ENCODE data around the gene BRI3BP. TPM values are rescaled to one million over a fixed set of nuclear protein-coding genes. Genes with fewer than 3 reads are reported as not detected.
"Not testable (repeated sequence)": the region's sequence is repeated elsewhere in the genome, so short reads cannot be mapped to it uniquely, and the experiment has no call there.

Gene BRI3BP
- total RNA-seq, 1 experiment from 2014 or later: 18.0 TPM

GRCh38 chr12:124972211-124972610 lies 21.2 kb upstream of the BRI3BP start:
- DNase-seq (ENCODE audit: low read depth): no peak

DNA sequence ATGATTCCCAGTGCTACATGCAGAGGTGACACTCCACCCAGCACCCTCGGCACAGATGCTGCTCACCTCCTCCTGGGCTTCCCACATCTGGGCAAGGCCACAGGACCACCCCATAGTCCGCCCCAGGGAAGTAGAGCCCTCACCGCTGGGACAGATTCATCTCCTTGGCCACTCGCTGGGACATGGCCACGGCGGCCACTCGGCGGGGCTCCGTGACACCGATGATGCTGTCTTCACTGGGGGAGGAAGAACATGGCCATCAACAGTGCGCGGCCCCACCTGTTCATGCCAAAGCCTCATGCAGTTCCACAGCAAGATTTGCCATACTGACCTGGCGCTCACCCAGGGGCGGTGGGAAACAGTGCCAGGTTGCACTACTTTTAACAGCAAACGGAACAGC lies 18.2 kb upstream of the BRI3BP start:
- no peak for DNase-seq (ENCODE audit: low read depth)

DNA sequence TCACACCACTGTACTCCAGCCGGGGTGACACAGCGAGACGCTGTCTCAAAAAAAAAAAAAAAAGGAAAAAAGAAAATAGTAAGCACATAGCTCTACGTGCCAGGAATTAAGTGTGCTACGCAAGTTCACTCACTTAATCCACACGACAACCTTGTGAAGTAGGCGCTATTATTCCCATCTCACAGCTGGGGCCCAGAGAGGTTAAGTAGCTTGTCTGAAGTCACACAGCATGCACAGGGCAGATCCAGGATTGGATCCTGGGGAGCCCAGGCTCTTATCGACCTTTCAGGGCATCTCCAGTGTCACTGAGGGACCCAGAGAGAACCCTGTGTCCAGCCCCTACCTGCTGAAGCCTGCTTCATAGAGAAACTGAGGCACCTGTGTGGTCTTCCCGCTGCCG lies 16.4 kb upstream of the BRI3BP start:
- no peak for DNase-seq (ENCODE audit: low read depth)

DNA sequence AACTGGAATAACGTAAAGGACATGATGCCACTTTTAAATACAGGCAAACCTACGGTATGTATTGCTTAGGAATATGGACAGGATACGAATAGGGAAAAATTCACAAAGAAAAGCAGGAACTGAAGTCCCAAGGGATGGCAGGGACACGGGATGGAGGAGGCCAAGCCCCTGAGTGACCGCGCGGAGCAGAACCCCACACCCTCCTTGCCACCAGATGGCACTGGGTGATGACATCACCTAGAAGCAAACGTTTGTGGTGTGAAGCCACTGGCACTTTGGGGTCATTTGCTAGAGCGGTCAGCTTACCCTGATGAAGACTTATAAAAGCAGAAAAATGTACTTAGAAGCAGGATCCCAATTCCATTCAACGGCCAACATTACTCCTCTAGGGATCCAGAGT lies 13.9 kb upstream of the BRI3BP start:
- no peak for DNase-seq (ENCODE audit: low read depth)

DNA sequence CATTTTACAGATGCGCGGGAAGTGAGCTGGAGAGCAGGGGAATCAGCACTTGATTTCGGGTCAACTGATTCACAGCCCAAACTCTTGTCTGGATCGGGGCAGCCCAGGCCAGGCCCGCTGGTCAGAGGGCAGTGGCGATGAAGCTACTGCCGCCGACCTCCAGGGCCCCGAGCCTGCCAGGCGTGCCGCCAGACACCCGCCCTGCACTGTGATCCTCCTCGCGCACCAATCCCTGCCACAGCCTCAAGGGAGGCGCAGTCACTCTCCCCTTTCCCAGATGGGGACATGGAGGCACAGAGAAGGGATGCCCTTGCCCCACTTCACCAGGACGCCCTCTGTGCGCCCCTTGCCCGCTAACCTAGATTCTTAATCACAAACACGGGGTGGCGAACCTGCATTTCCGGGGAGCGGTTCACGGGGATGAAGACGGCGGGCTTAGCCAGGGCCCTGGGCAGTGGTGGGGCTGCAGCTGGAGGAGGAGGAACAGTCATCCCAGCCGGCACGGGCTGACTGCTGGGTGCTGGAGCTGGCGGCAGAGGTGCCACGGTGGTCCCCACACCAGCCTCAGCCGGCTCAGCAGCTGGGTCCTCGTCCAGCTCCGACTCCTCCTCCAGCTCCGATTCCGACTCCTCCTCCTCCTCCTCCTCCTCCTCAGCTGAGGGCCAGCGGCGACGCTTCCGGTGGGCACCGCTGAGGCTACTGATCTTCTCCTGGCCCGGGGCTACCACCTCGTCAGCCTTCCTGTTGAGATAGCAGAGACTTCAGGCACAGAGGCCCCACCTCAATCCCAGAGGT lies 13.2 kb upstream of the BRI3BP start:
- no peak for DNase-seq (ENCODE audit: low read depth)

DNA sequence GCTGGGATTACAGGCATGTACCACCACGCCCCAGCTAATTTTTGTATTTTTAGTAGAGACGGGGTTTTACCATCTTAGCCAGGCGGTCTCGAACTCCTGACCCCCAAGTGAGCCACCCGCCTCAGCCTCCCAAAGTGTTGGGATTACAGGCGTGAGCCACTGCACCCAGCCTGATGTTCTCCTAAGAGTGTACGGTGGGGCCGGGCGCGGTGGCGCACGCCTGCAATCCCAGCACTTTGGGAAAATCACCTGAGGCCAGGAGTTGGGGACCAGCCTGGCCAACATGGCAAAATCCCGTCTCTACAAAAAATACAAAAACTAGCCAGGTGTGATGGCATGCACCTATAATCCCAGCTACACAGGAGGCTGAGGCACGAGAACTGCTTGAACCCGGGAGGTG lies 6.6 kb upstream of the BRI3BP start:
- DNase-seq (ENCODE audit: low read depth): not testable (repeated sequence)

DNA sequence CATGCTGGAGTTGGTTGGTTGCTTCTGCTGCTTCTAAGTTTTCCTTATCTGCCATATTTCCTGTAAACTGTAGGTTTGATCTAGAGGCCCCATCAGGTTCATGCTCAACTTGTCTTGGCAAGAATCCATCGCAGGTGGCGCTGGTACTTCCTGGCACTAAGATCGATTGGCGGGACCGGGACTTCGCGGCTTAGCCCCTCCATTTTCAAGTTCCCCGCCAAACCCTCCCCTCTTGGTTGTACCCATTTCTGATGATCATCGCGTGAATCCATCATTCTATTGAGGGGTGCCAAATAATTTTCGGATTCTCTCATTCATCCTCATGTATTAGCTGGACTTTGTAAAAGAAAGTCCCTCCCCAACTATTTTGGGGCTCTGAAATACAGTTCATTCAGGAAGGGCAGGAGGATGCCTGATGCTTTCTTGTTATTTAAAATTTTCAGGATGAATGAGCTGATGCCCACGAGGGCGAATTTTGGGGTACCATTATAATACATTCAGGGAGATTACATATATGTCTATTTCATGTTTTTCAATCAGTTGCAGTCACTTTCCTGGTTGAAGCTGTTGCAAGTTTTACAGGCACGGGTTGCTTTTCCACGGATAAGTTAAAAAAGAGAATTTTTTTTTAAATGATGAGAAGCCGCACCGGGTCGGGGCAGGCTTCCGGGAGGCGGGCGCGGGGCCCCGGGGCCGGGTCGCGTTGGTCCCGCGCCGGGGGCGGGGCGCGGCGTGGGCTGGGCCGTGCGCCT lies 395 bp upstream of the BRI3BP start:
- DNase-seq (ENCODE audit: low read depth): peak; percentile 74

DNA sequence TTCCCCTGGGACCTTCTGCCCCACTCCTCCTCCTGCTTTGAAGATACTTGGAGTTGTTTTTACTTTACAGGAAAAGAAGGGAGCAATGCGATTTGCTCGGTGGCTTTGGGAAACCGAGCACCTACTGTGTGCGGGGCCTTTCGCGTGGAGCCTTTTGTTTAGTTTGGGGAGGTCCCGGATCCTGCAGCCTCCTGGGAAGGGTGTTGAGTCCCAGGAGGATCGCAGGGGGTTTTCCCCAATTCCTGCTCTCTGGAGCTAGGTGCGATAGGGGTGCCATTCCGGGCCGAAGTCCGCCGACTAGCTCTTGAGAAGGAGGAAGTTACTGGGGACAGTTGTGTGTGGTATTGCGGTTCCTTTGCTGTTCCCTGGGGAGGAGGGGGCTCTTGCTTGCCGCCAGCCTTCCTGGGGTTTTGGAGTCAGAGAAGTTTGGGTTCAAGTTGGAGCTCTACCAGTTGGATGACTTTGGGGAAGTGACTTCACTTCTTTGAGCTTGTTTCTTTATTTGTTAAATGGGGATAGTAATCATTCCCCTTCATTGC lies 1.1 kb downstream of the BRI3BP start:
- no peak for DNase-seq (ENCODE audit: low read depth)

GRCh38 chr12:124995200-124995961 lies 1.9 kb downstream of the BRI3BP start:
- no peak for DNase-seq (ENCODE audit: low read depth)

DNA sequence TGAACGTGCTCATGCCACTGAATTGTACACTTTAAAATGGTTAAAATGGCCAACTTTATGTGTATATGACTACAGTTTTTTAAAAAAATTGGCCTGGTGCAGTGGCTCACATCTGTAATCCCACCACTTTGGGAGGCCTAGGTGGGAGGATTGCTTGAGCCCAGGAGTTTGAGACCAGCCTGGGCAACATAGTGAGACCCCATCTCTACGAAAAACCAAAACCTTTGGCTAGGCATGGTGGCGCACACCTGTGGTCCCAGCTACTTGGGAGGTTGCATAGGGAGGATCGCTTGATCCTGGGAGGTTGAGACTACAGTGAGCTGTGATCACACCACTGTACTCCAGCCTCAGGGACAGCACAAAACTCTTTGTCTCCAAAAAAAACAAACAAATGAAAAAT lies 5.3 kb downstream of the BRI3BP start:
- no peak for DNase-seq (ENCODE audit: low read depth)

- DNase-seq (ENCODE audit: low read depth): no peak
Observed at GRCh38 chr12:125001636-125002035, 8.2 kb downstream of the BRI3BP start.

GRCh38 chr12:125003021-125003420 lies 9.6 kb downstream of the BRI3BP start:
- DNase-seq (ENCODE audit: low read depth): no peak

- no peak for DNase-seq (ENCODE audit: low read depth)
Observed at GRCh38 chr12:125004621-125005020, 11.2 kb downstream of the BRI3BP start.

- DNase-seq (ENCODE audit: low read depth): no peak
Observed at GRCh38 chr12:125005652-125006051, 12.2 kb downstream of the BRI3BP start.

DNA sequence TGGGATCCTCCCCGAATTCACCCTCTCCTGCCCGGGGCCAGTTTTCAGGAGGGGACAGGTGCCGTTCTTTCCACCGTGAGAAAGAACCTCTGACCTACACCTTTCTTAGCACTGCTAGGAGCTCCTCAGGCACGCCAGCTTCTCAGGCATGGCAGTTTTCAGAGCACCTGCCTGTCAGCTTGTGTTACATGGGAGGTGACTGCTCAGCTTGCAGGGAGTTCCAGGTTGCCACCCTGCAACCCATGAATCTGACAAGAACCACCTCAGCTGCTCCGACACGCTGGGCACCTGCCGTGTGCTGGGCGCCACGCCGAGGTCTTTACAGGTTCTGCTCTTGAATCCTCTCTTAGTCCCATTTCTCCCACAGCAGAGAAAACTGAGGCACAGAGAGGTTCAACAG lies 12.9 kb downstream of the BRI3BP start:
- DNase-seq (ENCODE audit: low read depth): no peak

DNA sequence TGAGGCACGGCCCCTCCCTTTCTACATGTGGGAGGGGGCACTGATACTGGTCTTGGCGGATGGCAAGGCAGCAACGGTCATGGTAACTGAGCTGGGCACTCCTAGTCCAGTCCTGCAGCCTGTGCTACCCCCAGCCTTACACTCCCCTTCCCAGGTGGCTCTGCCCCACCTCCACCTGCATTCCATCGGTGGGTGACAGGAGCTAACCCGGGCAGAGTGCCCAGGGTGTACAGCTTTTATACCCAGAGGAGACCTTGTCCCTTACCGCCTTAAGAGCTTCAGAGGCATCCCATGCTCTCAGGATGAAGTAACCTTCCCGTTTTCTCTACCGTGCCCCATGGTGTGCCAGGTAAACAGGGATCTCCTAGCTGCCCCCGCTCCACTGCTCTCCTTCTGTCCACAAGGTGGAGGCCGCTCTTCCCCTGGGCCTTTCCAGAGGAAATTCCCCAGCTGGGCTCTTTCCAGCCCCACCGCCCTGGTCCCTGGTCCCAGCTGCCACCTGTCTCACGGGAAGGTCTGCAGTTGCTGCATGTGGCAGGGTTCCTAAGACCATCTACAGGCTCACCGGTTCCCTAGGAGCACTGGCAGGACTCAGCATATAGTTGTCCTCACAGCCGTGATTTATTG lies 20.5 kb downstream of the BRI3BP start:
- no peak for DNase-seq (ENCODE audit: low read depth)

DNA sequence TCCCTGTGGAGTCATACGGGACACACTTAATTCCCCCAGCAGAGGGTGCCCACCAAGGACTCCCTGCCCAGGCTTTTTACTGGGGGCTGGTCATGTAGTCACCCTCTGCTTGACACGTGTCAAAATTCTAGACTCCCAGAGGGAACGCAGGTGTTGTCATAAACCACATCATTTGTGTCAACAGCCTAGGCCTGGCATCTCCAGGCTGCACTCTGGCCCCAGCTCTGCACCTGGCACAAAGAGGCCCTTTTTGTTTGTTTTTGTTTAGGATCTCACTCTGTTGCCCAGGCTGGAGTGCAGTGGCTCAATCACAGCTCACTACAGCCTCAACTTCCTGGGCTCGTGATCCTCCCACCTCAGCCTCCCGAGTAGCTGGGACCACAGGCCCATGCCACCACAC lies 21.1 kb downstream of the BRI3BP start:
- no peak for DNase-seq (ENCODE audit: low read depth)

- DNase-seq (ENCODE audit: low read depth): no peak
Observed at GRCh38 chr12:125015680-125016310, 22.4 kb downstream of the BRI3BP start.

DNA sequence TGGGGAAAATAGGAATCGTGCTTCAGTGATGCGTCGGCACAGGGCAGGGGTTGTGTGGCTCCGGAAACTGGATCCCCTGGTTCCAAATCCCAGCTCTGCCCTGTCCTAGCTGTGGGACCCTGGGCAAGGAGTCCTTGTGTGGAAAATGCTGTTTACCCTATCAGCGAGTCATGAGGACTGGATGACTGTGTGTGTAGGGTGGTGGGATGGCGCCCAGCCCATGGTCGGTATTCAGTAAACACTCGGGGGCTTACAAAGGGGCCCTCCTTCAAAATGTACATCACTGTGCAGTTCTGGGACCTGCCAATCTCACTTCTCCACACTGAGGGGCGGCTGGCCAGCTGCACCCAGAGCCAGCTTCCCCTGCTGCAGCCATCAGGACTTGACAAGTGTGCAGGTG lies 24.4 kb downstream of the BRI3BP start:
- DNase-seq (ENCODE audit: low read depth): no peak

DNA sequence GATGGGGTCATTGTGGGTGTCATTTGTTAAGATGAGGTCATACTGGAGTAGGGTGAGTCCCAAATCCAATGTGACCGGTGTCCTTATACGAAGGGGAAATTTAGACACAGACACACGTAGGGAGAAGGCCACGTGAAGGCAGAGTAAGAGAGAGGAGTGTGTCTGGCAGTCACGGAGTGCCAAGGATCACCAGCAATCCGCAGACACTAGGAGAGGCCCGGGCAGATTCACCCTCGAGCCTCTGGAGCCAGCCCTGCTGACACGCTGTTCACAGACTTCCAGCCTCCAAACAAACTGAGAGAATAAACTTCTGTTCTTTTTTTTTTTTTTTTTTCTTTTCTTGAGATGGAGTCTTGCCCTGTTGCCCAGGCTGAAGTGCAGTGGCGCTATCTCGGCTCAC lies 24.9 kb downstream of the BRI3BP start:
- DNase-seq (ENCODE audit: low read depth): no peak

DNA sequence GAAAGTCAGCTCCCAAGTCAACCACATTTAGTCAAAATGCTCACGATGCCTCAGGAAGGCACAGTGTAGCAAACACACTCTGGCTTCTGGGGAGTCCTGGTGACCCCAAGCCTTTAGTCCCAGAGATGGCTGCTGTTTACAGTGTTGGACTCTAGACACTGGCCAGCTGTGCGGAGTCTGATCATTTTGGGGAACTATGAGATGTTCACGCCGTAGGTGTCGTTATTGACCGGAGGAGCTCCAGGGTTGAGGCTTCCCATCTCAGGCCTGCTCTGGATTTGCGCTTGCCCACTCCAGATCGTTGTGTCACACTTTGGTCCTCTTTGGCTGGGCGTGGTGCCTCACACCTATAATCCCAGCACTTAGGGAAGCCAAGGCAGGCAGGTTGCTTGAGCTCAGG lies 27.7 kb downstream of the BRI3BP start:
- DNase-seq (ENCODE audit: low read depth): no peak
